A549 treated with AZD2906 at 1 μM for 4 hours (cell line): ENCODE measurements around the gene MYH14. TPM values are rescaled to one million over a fixed set of nuclear protein-coding genes. Genes with fewer than 3 reads are reported as not detected.

Experiments
- total RNA-seq: library from RNA; stranded (reverse); fragments of 200-300 nt; extraction: Qiagen RNA extraction; gene quantifications from 5 replicates; pipeline ENCODE4 v1.2.3, GENCODE V29; 2022

The MYH14 gene
- total RNA-seq: 5.3 to 6.4 TPM (median 5.8 TPM) in 5 replicates

GRCh38 chr19:50203281-50204080 is at the start of gene MYH14:
TSS of gene MYH14 (plus strand) at chr19:50203622. CDS start at chr19:50210366, 6,744 bp downstream.

GRCh38 chr19:50162988-50163387 is 40.4 kb upstream of the MYH14 start, which contains the start of gene IZUMO2:
TSS of gene IZUMO2 (minus strand) at chr19:50163281. CDS start at chr19:50163194, 87 bp downstream.

GRCh38 chr19:50329146-50329925 is 125.9 kb downstream of the MYH14 start, which contains the start of gene KCNC3:
TSS of gene KCNC3 (minus strand) at chr19:50329377. CDS start at chr19:50329082, 295 bp downstream.

Other genes starting within 250 kb of the MYH14 start
- gene SIGLEC11, start 242.4 kb upstream of the MYH14 start, total RNA-seq: 0.09 to 0.17 TPM (median 0.09 TPM) in 5 replicates
- 37.6 to 39.0 TPM (median 38.3 TPM) in 5 replicates for gene VRK3, start 178.2 kb upstream of the MYH14 start, total RNA-seq
- gene ZNF473, start 177.6 kb upstream of the MYH14 start, total RNA-seq: 7.5 to 10.3 TPM (median 9.5 TPM) in 5 replicates
- gene IZUMO2, start 40.3 kb upstream of the MYH14 start, total RNA-seq: not detected in 5 replicates
- gene KCNC3, start 125.8 kb downstream of the MYH14 start, total RNA-seq: 0.96 to 1.5 TPM (median 1.5 TPM) in 5 replicates
- gene NAPSA, start 162.0 kb downstream of the MYH14 start, total RNA-seq: 0.51 to 1.0 TPM (median 0.87 TPM) in 5 replicates
- gene NR1H2, start 172.8 kb downstream of the MYH14 start, total RNA-seq: 63.9 to 82.3 TPM (median 79.4 TPM) in 5 replicates
- 48.0 to 80.8 TPM (median 75.0 TPM) in 5 replicates for gene POLD1, start 180.7 kb downstream of the MYH14 start, total RNA-seq
- gene SPIB, start 215.3 kb downstream of the MYH14 start, total RNA-seq: 0.06 to 0.27 TPM (median 0.24 TPM) in 5 replicates
- gene MYBPC2, start 229.3 kb downstream of the MYH14 start, total RNA-seq: not detected in 5 replicates